ENCODE measurements around the gene VIPR1.

DNA sequence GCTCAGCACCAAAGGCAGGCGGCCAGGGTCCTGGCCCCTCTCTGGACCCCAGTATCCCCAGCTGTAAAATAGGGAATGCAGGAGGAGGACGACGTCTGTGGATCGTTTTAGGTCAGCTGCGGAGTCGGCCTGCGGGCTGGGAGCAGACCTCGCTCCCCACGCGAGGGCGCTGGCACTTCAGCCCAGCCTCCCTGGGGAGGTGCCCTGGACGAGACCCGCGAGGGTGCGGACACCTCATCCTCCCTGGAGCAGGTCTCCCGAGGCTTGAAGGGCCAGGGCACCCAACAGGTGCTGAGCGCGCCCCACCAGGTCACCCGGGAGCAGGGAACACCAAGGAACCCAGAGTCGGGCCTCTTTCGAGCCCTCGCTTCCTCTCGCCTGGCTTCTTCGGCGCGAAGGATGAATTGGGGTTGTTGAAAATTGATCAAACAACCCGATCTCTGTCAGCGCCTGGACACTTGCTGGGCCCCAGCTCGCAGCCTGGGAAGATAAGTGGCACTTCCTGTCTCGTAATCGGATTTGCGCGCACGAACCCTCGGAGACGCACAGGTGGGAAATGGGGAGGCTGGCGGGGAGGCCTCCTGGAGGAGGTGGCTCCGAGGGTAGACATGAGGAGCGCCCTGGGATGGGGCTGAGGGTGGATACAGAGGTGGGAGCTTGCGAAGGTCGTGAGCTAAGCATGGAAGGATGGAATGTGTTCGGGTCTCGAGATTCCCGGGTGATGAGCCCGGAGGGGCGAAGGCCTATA is 588 bp upstream of the VIPR1 start:
- TF ChIP-seq SIN3A (IDR thresholded peaks at IDR 0.05; ENCODE audit: borderline replicate concordance, insufficient read depth, low read length) = no peak
- TF ChIP-seq, protein P1, sequence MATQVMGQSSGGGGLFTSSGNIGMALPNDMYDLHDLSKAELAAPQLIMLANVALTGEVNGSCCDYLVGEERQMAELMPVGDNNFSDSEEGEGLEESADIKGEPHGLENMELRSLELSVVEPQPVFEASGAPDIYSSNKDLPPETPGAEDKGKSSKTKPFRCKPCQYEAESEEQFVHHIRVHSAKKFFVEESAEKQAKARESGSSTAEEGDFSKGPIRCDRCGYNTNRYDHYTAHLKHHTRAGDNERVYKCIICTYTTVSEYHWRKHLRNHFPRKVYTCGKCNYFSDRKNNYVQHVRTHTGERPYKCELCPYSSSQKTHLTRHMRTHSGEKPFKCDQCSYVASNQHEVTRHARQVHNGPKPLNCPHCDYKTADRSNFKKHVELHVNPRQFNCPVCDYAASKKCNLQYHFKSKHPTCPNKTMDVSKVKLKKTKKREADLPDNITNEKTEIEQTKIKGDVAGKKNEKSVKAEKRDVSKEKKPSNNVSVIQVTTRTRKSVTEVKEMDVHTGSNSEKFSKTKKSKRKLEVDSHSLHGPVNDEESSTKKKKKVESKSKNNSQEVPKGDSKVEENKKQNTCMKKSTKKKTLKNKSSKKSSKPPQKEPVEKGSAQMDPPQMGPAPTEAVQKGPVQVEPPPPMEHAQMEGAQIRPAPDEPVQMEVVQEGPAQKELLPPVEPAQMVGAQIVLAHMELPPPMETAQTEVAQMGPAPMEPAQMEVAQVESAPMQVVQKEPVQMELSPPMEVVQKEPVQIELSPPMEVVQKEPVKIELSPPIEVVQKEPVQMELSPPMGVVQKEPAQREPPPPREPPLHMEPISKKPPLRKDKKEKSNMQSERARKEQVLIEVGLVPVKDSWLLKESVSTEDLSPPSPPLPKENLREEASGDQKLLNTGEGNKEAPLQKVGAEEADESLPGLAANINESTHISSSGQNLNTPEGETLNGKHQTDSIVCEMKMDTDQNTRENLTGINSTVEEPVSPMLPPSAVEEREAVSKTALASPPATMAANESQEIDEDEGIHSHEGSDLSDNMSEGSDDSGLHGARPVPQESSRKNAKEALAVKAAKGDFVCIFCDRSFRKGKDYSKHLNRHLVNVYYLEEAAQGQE (IDR thresholded peaks at IDR 0.05; ENCODE audit: insufficient read depth in 1 of 2, low read depth in 2 of 2, low read length in 2 of 2) = no peak
